ENCODE results near the gene BCKDK. TPM values are rescaled to one million over a fixed set of nuclear protein-coding genes. Genes with fewer than 3 reads are reported as not detected.

The BCKDK gene
- total RNA-seq, 1 experiment from 2014 or later = 60.4 TPM

GRCh38 chr16:31082368-31083045, 25.7 kb upstream of the BCKDK start:
- ATAC-seq = no peak
- Histone ChIP-seq H3K36me3 (ENCODE audit: control insufficient read depth, insufficient read depth, low read length) (no peaks in the 10 kb centered on the region; the same call in 1 of the 2 replicates), H3K27ac (ENCODE audit: low read length) (no peak overlapping the region), H3K4me1 (ENCODE audit: control insufficient read depth, insufficient read depth, low read length) (no peaks in the 10 kb centered on the region; the same call in 1 of the 2 replicates), H3K4me3 (ENCODE audit: low read depth in 2 of 2, low read length in 2 of 2) (no peak overlapping the region), H3K27me3 (ENCODE audit: control insufficient read depth, insufficient read depth, low read length) (no peaks in the 10 kb centered on the region), H3K9me3 (ENCODE audit: control insufficient read depth, insufficient read depth, low read depth, low read length) (no peaks in the 10 kb centered on the region)
- BruUV-seq (replicated peaks) = no TSS peak
- CTCF ChIA-PET = interaction anchor here (0.6 kb wide), 1 partner anchor 11 kb away, joined by 5 read pairs; no protein-coding TSS in a partner anchor
- intact Hi-C loops (cut with micrococcal nuclease; ENCODE audit: unreplicated experiment) (no loop called here), in situ Hi-C loops (cut with HindIII; ENCODE audit: low pct_unique_long_range_greater_than_20kb, low sequenced_read_pairs) (no loop called here)
- DNase-seq (ENCODE audit: low read depth, low spot score) = no peak
- POLR2A ChIA-PET = no interaction called here
- TF ChIP-seq SIN3A (IDR thresholded peaks at IDR 0.05; ENCODE audit: borderline replicate concordance, insufficient read depth, low read depth, low read length) (no peak), REST (IDR thresholded peaks at IDR 0.05; ENCODE audit: insufficient read depth in 1 of 2, low read depth in 2 of 2, low read length in 1 of 2) (no peak)

- H3K27me3 ChIP-seq (ENCODE audit: control insufficient read depth, insufficient read depth, low read length) = no peaks in the 10 kb centered on the region
- no peak overlapping the region for H3K4me3 ChIP-seq (ENCODE audit: low read depth in 2 of 2, low read length in 2 of 2)
- ATAC-seq (no peak), DNase-seq (ENCODE audit: low read depth, low spot score) (no peak)
- intact Hi-C loops (cut with micrococcal nuclease; ENCODE audit: unreplicated experiment) = no loop called here
- no peak for TF ChIP-seq POLR2AphosphoS5 (IDR thresholded peaks at IDR 0.05; ENCODE audit: low read depth, low read length)
- no peak for TF ChIP-seq TCF7L2 (IDR thresholded peaks at IDR 0.05; ENCODE audit: low read depth, low read length)
- TF ChIP-seq SIN3A (IDR thresholded peaks at IDR 0.05; ENCODE audit: borderline replicate concordance, insufficient read depth, low read depth, low read length) = no peak
- no peak for TF ChIP-seq CTCF (IDR thresholded peaks at IDR 0.05)
- no peak for TF ChIP-seq REST (IDR thresholded peaks at IDR 0.05; ENCODE audit: insufficient read depth in 1 of 2, low read depth in 2 of 2, low read length in 1 of 2)
- no peak overlapping the region for H3K27ac ChIP-seq (ENCODE audit: low read length)
- ChIA-PET POLR2A (no interaction called here), CTCF (interaction anchor here (0.6 kb wide), 1 partner anchor 11 kb away, joined by 5 read pairs; no protein-coding TSS in a partner anchor)
- H3K9me3 ChIP-seq (ENCODE audit: control insufficient read depth, insufficient read depth, low read depth, low read length) = no peaks in the 10 kb centered on the region
- in situ Hi-C loops (cut with HindIII; ENCODE audit: low pct_unique_long_range_greater_than_20kb, low sequenced_read_pairs) = no loop called here
- no peaks in the 10 kb centered on the region for H3K36me3 ChIP-seq (ENCODE audit: control insufficient read depth, insufficient read depth, low read length)
- BruUV-seq (replicated peaks) = no TSS peak
- H3K4me1 ChIP-seq (ENCODE audit: control insufficient read depth, insufficient read depth, low read length) = no peaks in the 10 kb centered on the region; the same call in 1 of the 2 replicates
Observed at GRCh38 chr16:31083081-31083480, 25.1 kb upstream of the BCKDK start.
